B cell (primary cell): ENCODE data around the gene MYL11. TPM values are rescaled to one million over a fixed set of nuclear protein-coding genes. Genes with fewer than 3 reads are reported as not detected.

Source experiments
- ATAC-seq: fragments of 200-7000 bp; cut with Tn5 transposase; one replicate; pipeline ENCODE4 v1.10.0; 2021; ENCODE audit warnings: low read depth, mild to moderate bottlenecking, moderate number of reproducible peaks, moderate library complexity
- CTCF ChIA-PET: fragments of 350-600 bp; sonication (Branson Sonifier 250); formaldehyde crosslinking; loops from one replicate; lab custom pipeline; 2021; ENCODE audit warnings: antibody characterized with exemption, inconsistent platforms; lab: Charles Lee
- POLR2A ChIA-PET: fragments of 350-600 bp; sonication (Branson Sonifier 250); formaldehyde crosslinking; loops from one replicate; lab custom pipeline; 2021; ENCODE audit warnings: antibody characterized with exemption; lab: Charles Lee
- DNase-seq: peaks from one replicate; pipeline ENCODE4 v3.0.0; 2013
- H2AFZ ChIP-seq: 2 replicates; pipeline ENCODE4 v1.6.1; 2012; ENCODE audit warnings: mild to moderate bottlenecking, low read depth, low read length; ENCODE audit not compliant: insufficient read depth, poor library complexity, severe bottlenecking
- H3K27ac ChIP-seq, 2 donors: 1 replicate in 1 of 2; 2 replicates in 1 of 2; pipeline ENCODE4 v1.5.1; 2012 to 2013; ENCODE audit warnings: low read length in 2 of 2, mild to moderate bottlenecking in 2 of 2, moderate library complexity in 1 of 2
- H3K27me3 ChIP-seq, 4 experiments: fragments of 200-600 bp in 1 of 4; sonication (generic) in 1 of 4; replicated peaks in 1 of 4; 1 replicate in 2 of 4; 2 replicates in 2 of 4; pipeline versions ENCODE4 v1.6.1 to v1.7.0; 2013 to 2016; ENCODE audit warnings: low read length in 3 of 4, mild to moderate bottlenecking in 2 of 4, mixed read lengths in 1 of 4, moderate library complexity in 1 of 4; ENCODE audit not compliant: insufficient read depth in 4 of 4, control insufficient read depth in 3 of 4; ENCODE audit errors: control extremely low read depth in 1 of 4
- H3K36me3 ChIP-seq, 2 experiments: replicated peaks in 1 of 2; 1 replicate in 1 of 2; 2 replicates in 1 of 2; pipeline versions ENCODE4 v1.6.1 to v1.7.1; 2013; ENCODE audit warnings: low read length in 1 of 2; ENCODE audit not compliant: insufficient read depth in 2 of 2, control insufficient read depth in 1 of 2; ENCODE audit errors: control extremely low read depth in 1 of 2, extremely low read depth in 1 of 2
- H3K4me1 ChIP-seq, 2 donors: fragments of 200-600 bp in 1 of 2; sonication (generic) in 1 of 2; 1 replicate in 1 of 2; 2 replicates in 1 of 2; pipeline versions ENCODE4 v1.5.1 to v1.6.1; 2013 to 2017; ENCODE audit warnings: low read length in 2 of 2; ENCODE audit not compliant: control insufficient read depth in 2 of 2, insufficient read depth in 2 of 2
- H3K4me2 ChIP-seq: replicated peaks from 2 replicates; pipeline ENCODE3; 2012; ENCODE audit warnings: mild to moderate bottlenecking, low read depth, low read length; ENCODE audit not compliant: poor library complexity, severe bottlenecking
- H3K4me3 ChIP-seq, 5 experiments: fragments of 200-600 bp in 1 of 5; sonication (generic) in 1 of 5; 1 replicate in 3 of 5; 2 replicates in 2 of 5; pipeline versions ENCODE4 v1.5.1 to v1.7.0; 2011 to 2016; ENCODE audit warnings: low read length in 4 of 5, mild to moderate bottlenecking in 4 of 5, low read depth in 2 of 5, control low read depth in 1 of 5, moderate library complexity in 1 of 5; ENCODE audit not compliant: insufficient read depth in 1 of 5; ENCODE audit errors: control extremely low read depth in 1 of 5, extremely low read depth in 1 of 5
- H3K79me2 ChIP-seq: fragments of 200-600 bp; sonication (generic); one replicate; pipeline ENCODE4 v1.6.0; 2016; ENCODE audit warnings: low read length; ENCODE audit not compliant: control insufficient read depth, insufficient read depth
- H3K9ac ChIP-seq: fragments of 200-600 bp; sonication (generic); 2 replicates; pipeline ENCODE4 v1.6.1; 2017; ENCODE audit warnings: mild to moderate bottlenecking, low read length, moderate library complexity
- H3K9me3 ChIP-seq, 3 donors: one replicate each; pipeline versions ENCODE4 v1.6.1 to v1.7.1; 2013; ENCODE audit warnings: low read length in 2 of 3; ENCODE audit not compliant: control insufficient read depth in 2 of 3, insufficient read depth in 1 of 3; ENCODE audit errors: control extremely low read depth in 1 of 3
- H4K20me1 ChIP-seq: 2 replicates; pipeline ENCODE4 v1.6.0; 2012; ENCODE audit warnings: mild to moderate bottlenecking, low read length; ENCODE audit not compliant: insufficient read depth, control insufficient read depth, poor library complexity, severe bottlenecking
- H3K27ac Mint-ChIP-seq: one replicate; pipeline ENCODE4 v1.8.0; 2021; ENCODE audit warnings: mixed read lengths
- H3K27me3 Mint-ChIP-seq: one replicate; pipeline ENCODE4 v1.8.0; 2021; ENCODE audit warnings: mixed read lengths
- H3K4me1 Mint-ChIP-seq: one replicate; pipeline ENCODE4 v1.8.0; 2021; ENCODE audit warnings: mixed read lengths
- H3K4me3 Mint-ChIP-seq: one replicate; pipeline ENCODE4 v1.8.0; 2021; ENCODE audit warnings: mixed read lengths
- H3K9me3 Mint-ChIP-seq: one replicate; pipeline ENCODE4 v1.8.0; 2022; ENCODE audit warnings: mixed read lengths; ENCODE audit not compliant: insufficient read depth
- EZH2 ChIP-seq: IDR thresholded peaks from 2 replicates; pipeline ENCODE4 v1.6.1; 2012; ENCODE audit warnings: borderline replicate concordance, low read depth, mild to moderate bottlenecking, moderate library complexity, low read length; ENCODE audit not compliant: insufficient read depth, poor library complexity, severe bottlenecking
- WGBS: methylation state at CpG from one replicate; pipeline ENCODE4 v1.1.5; 2013; ENCODE audit warnings: missing lambda C conversion rate; ENCODE audit not compliant: insufficient coverage; 5-methylcytosine and 5-hydroxymethylcytosine counted together
- intact Hi-C: fragments of 100-400 bp; cut with micrococcal nuclease; formaldehyde crosslinking; loops from one replicate; pipeline ENCODE4 v1.10.0; 2022
- polyA plus RNA-seq: library from polyadenylated mRNA; depleted of rRNA; stranded (reverse); fragments of >200 nt; gene quantifications from 2 replicates; pipeline ENCODE4 v1.2.3, GENCODE V29; 2012
- total RNA-seq, 2 donors: library from RNA; stranded (reverse); fragments of 120-200 nt in 1 of 2; gene quantifications; 1 replicate in 1 of 2; 2 replicates in 1 of 2; pipeline versions ENCODE4 v1.2.3 to v1.2.4, GENCODE V29; 2013 to 2022
- TF ChIP-seq, protein P1 (sequence below): fragments of 200-600 bp; IDR thresholded peaks from one replicate; pipeline ENCODE4 v1.8.0; 2022; ENCODE audit warnings: antibody characterized with exemption, mild to moderate bottlenecking

Gene MYL11
- total and polyA plus RNA-seq, 2 donors (not counting 1 experiment from before 2014, with no cell fraction given), result 3.6 TPM; not detected in 1

DNA sequence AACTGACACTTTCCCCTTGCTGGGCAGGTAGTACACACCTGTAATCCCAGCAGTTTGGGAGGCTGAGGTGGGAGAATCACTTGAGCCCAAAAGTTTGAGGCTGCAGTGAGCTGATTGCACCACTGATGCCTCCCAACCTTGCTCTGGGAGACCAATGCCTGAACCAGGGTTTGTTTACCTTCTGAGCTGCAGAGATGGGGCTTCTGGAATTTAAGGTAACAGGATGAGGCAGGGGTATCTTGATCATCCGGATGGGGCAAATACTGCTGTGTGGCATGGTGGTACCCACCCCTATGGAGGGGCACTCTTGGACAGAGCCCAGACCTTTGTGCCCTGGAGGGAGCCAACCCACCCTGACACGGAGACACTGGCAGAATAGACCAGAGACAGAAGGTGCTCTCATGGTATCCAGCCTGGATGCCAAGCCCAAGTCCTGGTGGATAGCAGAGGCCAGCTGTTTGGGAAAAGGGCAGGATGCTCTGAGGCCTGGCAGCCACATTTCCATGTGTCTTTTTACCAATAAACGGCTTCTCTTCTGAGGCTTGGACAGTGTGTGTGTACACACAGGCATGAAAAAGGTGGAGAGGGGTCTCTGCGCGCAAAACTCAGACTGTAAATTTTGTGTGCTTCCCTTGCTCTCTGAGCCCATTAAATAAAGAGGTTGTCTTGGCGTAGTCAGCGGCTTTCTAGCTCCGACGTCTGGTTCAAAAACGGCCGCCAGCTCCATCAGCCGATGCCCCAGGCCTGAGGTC, 25.0 kb downstream of the MYL11 start:
- Mint-ChIP-seq H3K9me3 (no peaks in the 10 kb centered on the region), H3K4me1 (peaks cover 27% of the 10 kb centered on the region), H3K27ac (peak overlapping the region; percentile 63), H3K27me3 (peaks cover 4% of the 10 kb centered on the region), H3K4me3 (peak overlapping the region; percentile 90)
- no peak for TF ChIP-seq EZH2
- TF ChIP-seq, protein P1, sequence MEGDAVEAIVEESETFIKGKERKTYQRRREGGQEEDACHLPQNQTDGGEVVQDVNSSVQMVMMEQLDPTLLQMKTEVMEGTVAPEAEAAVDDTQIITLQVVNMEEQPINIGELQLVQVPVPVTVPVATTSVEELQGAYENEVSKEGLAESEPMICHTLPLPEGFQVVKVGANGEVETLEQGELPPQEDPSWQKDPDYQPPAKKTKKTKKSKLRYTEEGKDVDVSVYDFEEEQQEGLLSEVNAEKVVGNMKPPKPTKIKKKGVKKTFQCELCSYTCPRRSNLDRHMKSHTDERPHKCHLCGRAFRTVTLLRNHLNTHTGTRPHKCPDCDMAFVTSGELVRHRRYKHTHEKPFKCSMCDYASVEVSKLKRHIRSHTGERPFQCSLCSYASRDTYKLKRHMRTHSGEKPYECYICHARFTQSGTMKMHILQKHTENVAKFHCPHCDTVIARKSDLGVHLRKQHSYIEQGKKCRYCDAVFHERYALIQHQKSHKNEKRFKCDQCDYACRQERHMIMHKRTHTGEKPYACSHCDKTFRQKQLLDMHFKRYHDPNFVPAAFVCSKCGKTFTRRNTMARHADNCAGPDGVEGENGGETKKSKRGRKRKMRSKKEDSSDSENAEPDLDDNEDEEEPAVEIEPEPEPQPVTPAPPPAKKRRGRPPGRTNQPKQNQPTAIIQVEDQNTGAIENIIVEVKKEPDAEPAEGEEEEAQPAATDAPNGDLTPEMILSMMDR, result no peak
- Histone ChIP-seq H3K9me3 (no peaks in the 10 kb centered on the region), H3K4me2 (peak overlapping the region; percentile 98), H2AFZ (peak overlapping the region; percentile 94), H4K20me1 (peaks cover 25% of the 10 kb centered on the region), H3K79me2 (peaks cover 30% of the 10 kb centered on the region), H3K27ac (no peak overlapping the region), H3K36me3 (peaks cover 0 to 16% of the 10 kb centered on the region in 2 experiments), H3K4me3 (peak overlapping the region in 4 of 5 experiments; percentile 61 to 85 (median 70)), H3K4me1 (peaks cover 16 to 36% of the 10 kb centered on the region in 2 donors), H3K9ac (peak overlapping the region; percentile 76), H3K27me3 (no peaks in the 10 kb centered on the region)
- POLR2A ChIA-PET, result interaction anchor here (0.6 to 1.3 kb wide), 4 partner anchors 10 to 233 kb away, joined by 4 to 6 read pairs (median 4); no protein-coding TSS in a partner anchor
- CTCF ChIA-PET, result interaction anchor here (2.2 to 2.5 kb wide), 2 partner anchors 9 to 17 kb away, joined by 5 to 15 read pairs; partner anchors contain the start of genes SEPTIN1 and ZNF771
- 23% methylated on average over 12 of the region's 12 CpGs for WGBS
- ATAC-seq, result no peak
- intact Hi-C loops, result loop anchor here (10.0 kb wide), 1 partner anchor 535 kb away; the partner anchor contains the start of gene CDIPT
- peak; percentile 12 for DNase-seq
